HCT116 (cell line): ENCODE measurements around the gene CTDNEP1. TPM values are rescaled to one million over a fixed set of nuclear protein-coding genes. Genes with fewer than 3 reads are reported as not detected.
A peak's percentile ranks its signal among the peaks of the same experiment; 100 is the strongest.

ENCODE experiments used
- ATAC-seq: fragments of 200-7000 bp; cut with Tn5 transposase; 2 replicates; pipeline ENCODE4 v1.9.1; 2020; ENCODE audit warnings: mild to moderate bottlenecking, moderate library complexity
- BruUV-seq: library from RNA; stranded (reverse); fragments of 400-500 nt; replicated peaks from 2 replicates; lab custom pipeline; 2021; lab: Mats Ljungman, UMichigan
- CTCF ChIA-PET: fragments of 300-600 bp; sonication (Branson Sonifier 250); formaldehyde crosslinking; loops from one replicate; lab custom pipeline; 2021; ENCODE audit warnings: antibody characterized with exemption; lab: Charles Lee
- POLR2A ChIA-PET: fragments of 300-600, 350-600 bp; sonication (Branson Sonifier 250); formaldehyde crosslinking; loops from one replicate; lab custom pipeline; 2021; ENCODE audit warnings: antibody characterized with exemption; lab: Charles Lee
- RAD21 ChIA-PET, 2 experiments: fragments of 300-600 bp; sonication (Branson Sonifier 250); formaldehyde crosslinking; loops; one replicate each; lab custom pipeline; 2023; ENCODE audit warnings: low total read pairs in 2 of 2; ENCODE audit not compliant: uncharacterized antibody in 2 of 2, unreplicated experiment in 2 of 2, low non-redundant PET in 1 of 2; lab: Charles Lee
- DNase-seq: peaks from one replicate; pipeline ENCODE4 v3.0.0-alpha.2; 2010; ENCODE audit warnings: low read depth, low spot score
- H2AFZ ChIP-seq: fragments of 200-600 bp; shearing (Covaris generic), sonication (generic); 2 replicates; pipeline ENCODE4 v1.6.1; 2017; ENCODE audit warnings: low read depth, mixed run types, mixed read lengths, antibody characterized with exemption, low read length; ENCODE audit not compliant: poor library complexity, severe bottlenecking
- H3K27ac ChIP-seq: 2 replicates; pipeline ENCODE4 v1.5.1; 2012; ENCODE audit warnings: low read depth, low read length
- H3K27me3 ChIP-seq: fragments of 200-600 bp; sonication (generic); 2 replicates; pipeline ENCODE4 v1.6.1; 2016; ENCODE audit warnings: mixed run types, low read length, mixed read lengths; ENCODE audit not compliant: insufficient read depth
- H3K36me3 ChIP-seq, 2 experiments: fragments of 200-500 bp in 1 of 2; fragments of 200-600 bp in 1 of 2; sonication (Bioruptor generic) in 1 of 2; sonication (generic) in 1 of 2; 2 replicates each; pipeline versions ENCODE4 v1.5.1 to v1.6.1; 2014 to 2016; ENCODE audit warnings: low read length in 2 of 2, inconsistent platforms in 1 of 2, mixed read lengths in 1 of 2, mixed run types in 1 of 2; ENCODE audit not compliant: insufficient read depth in 2 of 2, control insufficient read depth in 1 of 2
- H3K4me1 ChIP-seq, 2 experiments: fragments of 200-600 bp in 1 of 2; sonication (generic) in 1 of 2; 2 replicates each; pipeline versions ENCODE4 v1.5.1 to v1.6.1; 2012 to 2017; ENCODE audit warnings: low read length in 2 of 2, inconsistent platforms in 1 of 2, mild to moderate bottlenecking in 1 of 2, mixed read lengths in 1 of 2, mixed run types in 1 of 2, moderate library complexity in 1 of 2; ENCODE audit not compliant: insufficient read depth in 2 of 2, control insufficient read depth in 1 of 2
- H3K4me2 ChIP-seq: fragments of 200-600 bp; sonication (generic); 2 replicates; pipeline ENCODE4 v1.6.1; 2017; ENCODE audit warnings: mixed run types, low read length, mixed read lengths
- H3K4me3 ChIP-seq, 2 experiments: fragments of 200-600 bp in 1 of 2; sonication (generic) in 1 of 2; replicated peaks in 1 of 2; 2 replicates each; pipeline ENCODE4 v1.5.1; 2011 to 2016; ENCODE audit warnings: low read length in 2 of 2, control low read depth in 1 of 2, low read depth in 1 of 2, mild to moderate bottlenecking in 1 of 2, mixed read lengths in 1 of 2, mixed run types in 1 of 2
- H3K79me2 ChIP-seq: fragments of 200-600 bp; sonication (generic); 2 replicates; pipeline ENCODE4 v1.6.1; 2017; ENCODE audit warnings: mild to moderate bottlenecking, mixed run types, low read length, moderate library complexity, mixed read lengths; ENCODE audit not compliant: insufficient read depth
- H3K9ac ChIP-seq: fragments of 200-600 bp; sonication (generic); 2 replicates; pipeline ENCODE4 v1.6.1; 2016; ENCODE audit warnings: low read length, mixed read lengths
- H3K9me2 ChIP-seq: fragments of 200-600 bp; sonication (generic), shearing (Covaris generic); 2 replicates; pipeline ENCODE4 v1.6.1; 2017; ENCODE audit warnings: mixed run types, mild to moderate bottlenecking, moderate library complexity; ENCODE audit not compliant: insufficient read depth
- H3K9me3 ChIP-seq, 2 experiments: fragments of 200-500 bp in 1 of 2; fragments of 200-600 bp in 1 of 2; sonication (Bioruptor generic) in 1 of 2; sonication (generic) in 1 of 2; 2 replicates each; pipeline ENCODE4 v1.6.1; 2014 to 2017; ENCODE audit warnings: low read length in 2 of 2, mixed read lengths in 2 of 2, inconsistent platforms in 1 of 2, low read depth in 1 of 2, mild to moderate bottlenecking in 1 of 2, mixed run types in 1 of 2, moderate library complexity in 1 of 2; ENCODE audit not compliant: control insufficient read depth in 1 of 2, insufficient read depth in 1 of 2
- H4K20me1 ChIP-seq: fragments of 200-600 bp; sonication (generic), shearing (Covaris generic); 2 replicates; pipeline ENCODE4 v1.6.1; 2017; ENCODE audit warnings: mixed run types, mild to moderate bottlenecking, moderate library complexity; ENCODE audit not compliant: insufficient read depth
- CBX3 ChIP-seq: IDR thresholded peaks from 2 replicates; pipeline ENCODE4 v1.6.1; 2012; ENCODE audit warnings: low read depth
- EGR1 ChIP-seq: IDR thresholded peaks from 2 replicates; pipeline ENCODE4 v1.6.1; 2012; ENCODE audit warnings: low read depth
- ELF1 ChIP-seq: IDR thresholded peaks from 2 replicates; pipeline ENCODE4 v1.6.1; 2012; ENCODE audit warnings: low read depth, borderline replicate concordance
- FOSL1 ChIP-seq: IDR thresholded peaks from 2 replicates; pipeline ENCODE4 v1.6.1; 2012; ENCODE audit warnings: low read depth
- JUND ChIP-seq: IDR thresholded peaks from 2 replicates; pipeline ENCODE4 v1.6.1; 2012
- POLR2AphosphoS5 ChIP-seq: IDR thresholded peaks from 2 replicates; pipeline ENCODE4 v1.6.1; 2011; ENCODE audit warnings: mild to moderate bottlenecking, low read depth, low read length, moderate library complexity
- SIN3A ChIP-seq: IDR thresholded peaks from 2 replicates; pipeline ENCODE4 v1.6.1; 2012; ENCODE audit warnings: low read depth
- SP1 ChIP-seq: IDR thresholded peaks from 2 replicates; pipeline ENCODE4 v1.6.1; 2012; ENCODE audit warnings: low read depth
- TCF7L2 ChIP-seq: IDR thresholded peaks from 2 replicates; pipeline ENCODE4 v1.7.0; 2011; ENCODE audit warnings: borderline replicate concordance, inconsistent platforms; ENCODE audit not compliant: insufficient read depth, insufficient read length; ENCODE audit errors: extremely low read depth
- YY1 ChIP-seq: IDR thresholded peaks from 2 replicates; pipeline ENCODE4 v1.6.1; 2011; ENCODE audit warnings: low read length, low read depth, moderate library complexity, mild to moderate bottlenecking; ENCODE audit not compliant: insufficient replicate concordance; ENCODE audit errors: extremely low read depth
- intact Hi-C: fragments of 100-400 bp; cut with micrococcal nuclease; formaldehyde crosslinking; loops from 2 replicates; pipeline ENCODE4 v1.10.0; 2022
- total RNA-seq: library from RNA; stranded (reverse); gene quantifications from one replicate; pipeline ENCODE4 v1.2.1, GENCODE V29; 2021; ENCODE audit not compliant: unreplicated experiment
- TF ChIP-seq, protein P1 (sequence below): IDR thresholded peaks from 2 replicates; pipeline ENCODE4 v1.6.1; 2012
- TF ChIP-seq, protein P2 (sequence below): IDR thresholded peaks from 2 replicates; pipeline ENCODE4 v1.6.1; 2012; ENCODE audit warnings: low read depth
- TF ChIP-seq, protein P3 (sequence below): IDR thresholded peaks from 2 replicates; pipeline ENCODE4 v1.6.1; 2012

CTDNEP1 gene
- total RNA-seq, 1 experiment from 2014 or later = 143 TPM

DNA sequence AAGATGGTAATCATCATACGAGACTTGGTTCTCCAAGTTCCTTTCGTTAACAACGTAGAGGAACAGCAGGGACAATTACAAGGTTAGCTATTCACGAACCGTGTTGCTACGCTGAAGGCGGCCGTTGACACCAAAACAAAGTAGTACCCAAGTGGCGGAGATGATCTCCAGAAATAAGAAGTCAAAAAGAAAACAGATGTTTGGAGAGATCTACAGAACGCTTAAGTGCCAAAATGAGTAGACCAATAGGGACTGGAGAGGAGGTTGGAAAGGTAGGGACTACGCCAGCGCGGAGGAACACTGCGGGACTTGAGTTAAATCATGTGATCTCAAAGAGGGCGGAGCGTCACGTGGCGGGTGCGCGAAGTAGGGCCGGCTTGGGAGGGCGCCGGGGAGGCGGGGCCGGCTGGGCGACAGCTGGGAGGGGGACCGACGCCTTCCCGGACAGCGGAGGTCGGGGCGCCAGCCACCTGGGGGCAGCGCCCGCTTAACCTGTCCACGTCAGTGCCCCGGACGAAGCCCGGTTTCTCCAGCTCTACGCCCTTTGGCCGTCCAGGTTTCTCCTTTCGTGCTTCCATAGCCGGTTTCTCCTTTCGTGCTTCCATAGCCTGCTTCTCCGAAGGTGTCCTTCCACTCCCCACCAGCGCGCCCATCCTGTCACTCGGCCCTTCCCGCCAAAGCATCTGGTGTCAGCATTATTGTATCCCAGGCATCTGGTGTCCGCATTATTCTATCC, 8.6 kb downstream of the CTDNEP1 start:
- peak; percentile 96 for TF ChIP-seq SIN3A
- peak; percentile 90 for TF ChIP-seq POLR2AphosphoS5
- no peak; the same call in 1 of the 2 replicates for TF ChIP-seq CBX3
- no peak for TF ChIP-seq YY1
- TF ChIP-seq ELF1 = peak; percentile 46; the same call in 1 of the 2 replicates
- TF ChIP-seq EGR1 = 0 out of 2 replicates have a peak, but pooled peaks have one; percentile 60
- TF ChIP-seq FOSL1 = peak; percentile 44
- peak; percentile 76 for TF ChIP-seq TCF7L2
- TF ChIP-seq SP1 = peak; percentile 84
- TF ChIP-seq JUND = peak; percentile 76
- TF ChIP-seq, protein P1, sequence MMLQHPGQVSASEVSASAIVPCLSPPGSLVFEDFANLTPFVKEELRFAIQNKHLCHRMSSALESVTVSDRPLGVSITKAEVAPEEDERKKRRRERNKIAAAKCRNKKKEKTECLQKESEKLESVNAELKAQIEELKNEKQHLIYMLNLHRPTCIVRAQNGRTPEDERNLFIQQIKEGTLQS = no peak
- TF ChIP-seq, protein P2, sequence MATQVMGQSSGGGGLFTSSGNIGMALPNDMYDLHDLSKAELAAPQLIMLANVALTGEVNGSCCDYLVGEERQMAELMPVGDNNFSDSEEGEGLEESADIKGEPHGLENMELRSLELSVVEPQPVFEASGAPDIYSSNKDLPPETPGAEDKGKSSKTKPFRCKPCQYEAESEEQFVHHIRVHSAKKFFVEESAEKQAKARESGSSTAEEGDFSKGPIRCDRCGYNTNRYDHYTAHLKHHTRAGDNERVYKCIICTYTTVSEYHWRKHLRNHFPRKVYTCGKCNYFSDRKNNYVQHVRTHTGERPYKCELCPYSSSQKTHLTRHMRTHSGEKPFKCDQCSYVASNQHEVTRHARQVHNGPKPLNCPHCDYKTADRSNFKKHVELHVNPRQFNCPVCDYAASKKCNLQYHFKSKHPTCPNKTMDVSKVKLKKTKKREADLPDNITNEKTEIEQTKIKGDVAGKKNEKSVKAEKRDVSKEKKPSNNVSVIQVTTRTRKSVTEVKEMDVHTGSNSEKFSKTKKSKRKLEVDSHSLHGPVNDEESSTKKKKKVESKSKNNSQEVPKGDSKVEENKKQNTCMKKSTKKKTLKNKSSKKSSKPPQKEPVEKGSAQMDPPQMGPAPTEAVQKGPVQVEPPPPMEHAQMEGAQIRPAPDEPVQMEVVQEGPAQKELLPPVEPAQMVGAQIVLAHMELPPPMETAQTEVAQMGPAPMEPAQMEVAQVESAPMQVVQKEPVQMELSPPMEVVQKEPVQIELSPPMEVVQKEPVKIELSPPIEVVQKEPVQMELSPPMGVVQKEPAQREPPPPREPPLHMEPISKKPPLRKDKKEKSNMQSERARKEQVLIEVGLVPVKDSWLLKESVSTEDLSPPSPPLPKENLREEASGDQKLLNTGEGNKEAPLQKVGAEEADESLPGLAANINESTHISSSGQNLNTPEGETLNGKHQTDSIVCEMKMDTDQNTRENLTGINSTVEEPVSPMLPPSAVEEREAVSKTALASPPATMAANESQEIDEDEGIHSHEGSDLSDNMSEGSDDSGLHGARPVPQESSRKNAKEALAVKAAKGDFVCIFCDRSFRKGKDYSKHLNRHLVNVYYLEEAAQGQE = no peak
- TF ChIP-seq, protein P3, sequence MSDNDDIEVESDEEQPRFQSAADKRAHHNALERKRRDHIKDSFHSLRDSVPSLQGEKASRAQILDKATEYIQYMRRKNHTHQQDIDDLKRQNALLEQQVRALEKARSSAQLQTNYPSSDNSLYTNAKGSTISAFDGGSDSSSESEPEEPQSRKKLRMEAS = peak; percentile 93
- Histone ChIP-seq H3K4me3 (peak overlapping the region; percentile 93 to 97), H3K4me2 (peak overlapping the region; percentile 79), H3K4me1 (peaks cover 17 to 34% of the 10 kb centered on the region in 2 experiments), H3K27ac (peak overlapping the region; percentile 92), H3K79me2 (peaks cover 49% of the 10 kb centered on the region), H3K9ac (peak overlapping the region; percentile 85), H2AFZ (no peak overlapping the region), H4K20me1 (no peaks in the 10 kb centered on the region), H3K9me2 (no peaks in the 10 kb centered on the region), H3K36me3 (peaks cover 19 to 36% of the 10 kb centered on the region in 2 experiments; a peak in 3 of 4 replicates), H3K27me3 (no peaks in the 10 kb centered on the region), H3K9me3 (no peaks in the 10 kb centered on the region)
- ATAC-seq (peak; percentile 37), DNase-seq (peak; percentile 95)
- POLR2A ChIA-PET = interaction anchor here (1.0 to 2.9 kb wide), 9 partner anchors 8 to 71 kb away, joined by 3 to 13 read pairs (median 4); partner anchors contain the start of genes ACADVL, CTDNEP1, DLG4 and DVL2
- intact Hi-C loops = no loop called here
- RAD21 ChIA-PET = no interaction called here
- CTCF ChIA-PET = interaction anchor here (0.7 to 1.6 kb wide), 2 partner anchors 9 to 22 kb away, joined by 4 to 5 read pairs; partner anchors contain the start of gene CTDNEP1
- no TSS peak for BruUV-seq
